CD14-positive monocyte (primary cell): Measurements from ENCODE around the gene ANKRD39. TPM values are rescaled to one million over a fixed set of nuclear protein-coding genes. Genes with fewer than 3 reads are reported as not detected.
A peak's percentile ranks its signal among the peaks of the same experiment; 100 is the strongest.

Experiments used
- DNase-seq, 3 donors: peaks; one replicate each; pipeline ENCODE4 v3.0.0-alpha.2; 2011 to 2022
- H2AFZ ChIP-seq: 2 replicates; pipeline ENCODE4 v1.6.0; 2012; ENCODE audit warnings: mild to moderate bottlenecking, low read depth, low read length, inconsistent platforms; ENCODE audit not compliant: insufficient read depth, poor library complexity, severe bottlenecking
- H3K27ac ChIP-seq, 2 donors: 1 replicate in 1 of 2; 2 replicates in 1 of 2; pipeline ENCODE4 v1.5.1; 2012 to 2013; ENCODE audit warnings: low read length in 2 of 2, control low read depth in 1 of 2, inconsistent platforms in 1 of 2, low read depth in 1 of 2, mild to moderate bottlenecking in 1 of 2
- H3K27me3 ChIP-seq, 2 donors: one replicate each; pipeline versions ENCODE4 v1.6.0 to v1.6.1; 2011 to 2013; ENCODE audit warnings: low read length in 2 of 2; ENCODE audit not compliant: control insufficient read depth in 2 of 2, insufficient read depth in 2 of 2
- H3K36me3 ChIP-seq, 2 donors: replicated peaks in 1 of 2; 1 replicate in 1 of 2; 2 replicates in 1 of 2; pipeline versions ENCODE4 v1.5.1 to v1.6.1; 2012 to 2013; ENCODE audit warnings: low read length in 2 of 2, control low read depth in 1 of 2, inconsistent platforms in 1 of 2, mild to moderate bottlenecking in 1 of 2; ENCODE audit not compliant: insufficient read depth in 2 of 2, control insufficient read depth in 1 of 2
- H3K4me1 ChIP-seq, 2 donors: 1 replicate in 1 of 2; 2 replicates in 1 of 2; pipeline versions ENCODE4 v1.5.1 to v1.6.1; 2012 to 2013; ENCODE audit warnings: low read length in 2 of 2, control low read depth in 1 of 2, inconsistent platforms in 1 of 2, mild to moderate bottlenecking in 1 of 2, moderate library complexity in 1 of 2; ENCODE audit not compliant: insufficient read depth in 2 of 2, control insufficient read depth in 1 of 2
- H3K4me2 ChIP-seq: replicated peaks from 2 replicates; pipeline ENCODE3; 2012; ENCODE audit warnings: low read length, moderate library complexity, mild to moderate bottlenecking; ENCODE audit not compliant: poor library complexity, severe bottlenecking; ENCODE audit errors: extremely low read depth
- H3K4me3 ChIP-seq, 3 experiments: fragments of 200-600 bp in 1 of 3; sonication (generic) in 1 of 3; replicated peaks in 1 of 3; 1 replicate in 2 of 3; 2 replicates in 1 of 3; pipeline ENCODE4 v1.5.1; 2011 to 2013; ENCODE audit warnings: low read length in 3 of 3, mild to moderate bottlenecking in 3 of 3, control low read depth in 2 of 3, low read depth in 2 of 3, inconsistent platforms in 1 of 3, moderate library complexity in 1 of 3
- H3K79me2 ChIP-seq: 2 replicates; pipeline ENCODE4 v1.6.0; 2012; ENCODE audit warnings: mild to moderate bottlenecking, control low read depth, inconsistent platforms, low read length, moderate library complexity; ENCODE audit not compliant: insufficient read depth
- H3K9ac ChIP-seq: 2 replicates; pipeline ENCODE4 v1.6.0; 2017; ENCODE audit warnings: low read length, mild to moderate bottlenecking; ENCODE audit not compliant: insufficient read depth, poor library complexity, severe bottlenecking
- H3K9me3 ChIP-seq, 2 donors: replicated peaks in 1 of 2; 1 replicate in 1 of 2; 2 replicates in 1 of 2; pipeline versions ENCODE4 v1.5.1 to v1.6.1; 2012 to 2013; ENCODE audit warnings: low read length in 2 of 2, control low read depth in 1 of 2; ENCODE audit not compliant: control insufficient read depth in 1 of 2, insufficient read depth in 1 of 2
- H4K20me1 ChIP-seq: 2 replicates; pipeline ENCODE4 v1.6.0; 2012; ENCODE audit warnings: mild to moderate bottlenecking, low read length, control low read depth, moderate library complexity; ENCODE audit not compliant: insufficient read depth
- H3K27ac Mint-ChIP-seq, 7 donors: one replicate each; pipeline ENCODE4 v1.8.0; 2020; ENCODE audit warnings: mild to moderate bottlenecking in 7 of 7, mixed read lengths in 7 of 7, moderate library complexity in 6 of 7, inconsistent platforms in 2 of 7
- H3K27me3 Mint-ChIP-seq, 3 donors: one replicate each; pipeline ENCODE4 v1.8.0; 2021 to 2022; ENCODE audit warnings: low read depth in 3 of 3, mild to moderate bottlenecking in 3 of 3, mixed read lengths in 3 of 3, moderate library complexity in 3 of 3, inconsistent platforms in 1 of 3
- H3K36me3 Mint-ChIP-seq, 2 donors: one replicate each; pipeline ENCODE4 v1.8.0; 2020; ENCODE audit warnings: mixed read lengths in 2 of 2, inconsistent platforms in 1 of 2, mild to moderate bottlenecking in 1 of 2
- H3K4me1 Mint-ChIP-seq: one replicate; pipeline ENCODE4 v1.8.0; 2020; ENCODE audit warnings: mild to moderate bottlenecking, mixed read lengths
- H3K4me3 Mint-ChIP-seq, 2 donors: one replicate each; pipeline ENCODE4 v1.8.0; 2020; ENCODE audit warnings: mild to moderate bottlenecking in 2 of 2, mixed read lengths in 2 of 2, moderate library complexity in 1 of 2
- H3K9me3 Mint-ChIP-seq, 7 donors: one replicate each; pipeline ENCODE4 v1.8.0; 2020 to 2022; ENCODE audit warnings: mixed read lengths in 7 of 7, mild to moderate bottlenecking in 6 of 7, moderate library complexity in 6 of 7, inconsistent platforms in 2 of 7
- CTCF ChIP-seq: fragments of 200-600 bp; IDR thresholded peaks from one replicate; pipeline ENCODE4 v1.8.0; 2022; ENCODE audit warnings: antibody characterized with exemption, mild to moderate bottlenecking
- WGBS: methylation state at CpG from one replicate; pipeline ENCODE4 v1.1.5; 2013; ENCODE audit warnings: missing lambda C conversion rate; ENCODE audit not compliant: insufficient coverage; 5-methylcytosine and 5-hydroxymethylcytosine counted together
- intact Hi-C, 2 donors: fragments of 100-400 bp; cut with micrococcal nuclease; formaldehyde crosslinking; loops; one replicate each; pipeline versions ENCODE4 v1.15.0 to v1.15.1; 2023
- polyA plus RNA-seq, 3 donors: library from polyadenylated mRNA; depleted of rRNA in 1 of 3; unstranded in 2 of 3; stranded (reverse) in 1 of 3; fragments of 300-500 nt in 2 of 3; fragments of >200 nt in 1 of 3; fragmentation: Illumina TruSeq in 2 of 3; gene quantifications; 1 replicate in 2 of 3; 2 replicates in 1 of 3; pipeline ENCODE4 v1.2.3, GENCODE V29; 2012 to 2021

ANKRD39 gene
- polyA plus RNA-seq, 3 donors, result 6.2 to 9.7 (median 9.0) TPM

- Histone ChIP-seq H3K4me1 (peaks cover 6 to 12% of the 10 kb centered on the region in 2 donors), H3K36me3 (peaks cover under 1 to 11% of the 10 kb centered on the region in 2 donors), H4K20me1 (no peaks in the 10 kb centered on the region), H3K27ac (no peak overlapping the region), H3K79me2 (no peaks in the 10 kb centered on the region), H3K9me3 (no peaks in the 10 kb centered on the region), H3K9ac (no peak overlapping the region), H2AFZ (no peak overlapping the region), H3K4me3 (peak overlapping the region in 1 of 3 experiments; percentile 48), H3K4me2 (peak overlapping the region; percentile 59), H3K27me3 (no peaks in the 10 kb centered on the region)
- WGBS, result 94% methylated on average over 34 of the region's 37 CpGs
- H3K9me3 Mint-ChIP-seq, result no peaks in the 10 kb centered on the region
- intact Hi-C loops, result no loop called here
- DNase-seq, result no peak
- peaks cover 18% of the 10 kb centered on the region for H3K4me1 Mint-ChIP-seq
- peak overlapping the region in 1 of 2 donors; percentile 48 for H3K4me3 Mint-ChIP-seq
- peaks cover 16 to 23% of the 10 kb centered on the region in 2 donors for H3K36me3 Mint-ChIP-seq
- H3K27me3 Mint-ChIP-seq, result peaks cover 0 to 2% (median 0%) of the 10 kb centered on the region in 3 donors
- TF ChIP-seq CTCF, result no peak
- no peak overlapping the region for H3K27ac Mint-ChIP-seq
Observed at GRCh38 chr2:96839875-96840850, 17.7 kb downstream of the ANKRD39 start.

- Histone ChIP-seq H3K27ac (no peak overlapping the region), H3K27me3 (no peaks in the 10 kb centered on the region), H3K4me3 (peak overlapping the region in 1 of 3 experiments; percentile 48), H4K20me1 (no peaks in the 10 kb centered on the region), H3K79me2 (no peaks in the 10 kb centered on the region), H3K9ac (peak overlapping the region; percentile 16), H3K36me3 (peaks cover 6 to 19% of the 10 kb centered on the region in 2 donors), H3K4me2 (peak overlapping the region; percentile 59), H2AFZ (no peak overlapping the region), H3K4me1 (peaks cover 6 to 12% of the 10 kb centered on the region in 2 donors), H3K9me3 (no peaks in the 10 kb centered on the region)
- H3K36me3 Mint-ChIP-seq, result peaks cover 20 to 26% of the 10 kb centered on the region in 2 donors
- peaks cover 0 to 2% (median 0%) of the 10 kb centered on the region in 3 donors for H3K27me3 Mint-ChIP-seq
- no peaks in the 10 kb centered on the region for H3K9me3 Mint-ChIP-seq
- intact Hi-C loops, result no loop called here
- peak overlapping the region; percentile 48 to 56 for H3K4me3 Mint-ChIP-seq
- H3K27ac Mint-ChIP-seq, result peak overlapping the region in 2 of 7 donors; percentile 57 to 71
- DNase-seq, result no peak
- 3% methylated on average over 42 of the region's 42 CpGs for WGBS
- no peak for TF ChIP-seq CTCF
- H3K4me1 Mint-ChIP-seq, result peaks cover 18% of the 10 kb centered on the region
Observed at GRCh38 chr2:96839293-96839874, 18.4 kb downstream of the ANKRD39 start.
